Measurements from ENCODE around the gene MTFMT. TPM values are rescaled to one million over a fixed set of nuclear protein-coding genes. Genes with fewer than 3 reads are reported as not detected.

Gene MTFMT
- polyA plus RNA-seq, 6 donors from 2014 or later = 16.3 to 25.2 (median 19.5) TPM

DNA sequence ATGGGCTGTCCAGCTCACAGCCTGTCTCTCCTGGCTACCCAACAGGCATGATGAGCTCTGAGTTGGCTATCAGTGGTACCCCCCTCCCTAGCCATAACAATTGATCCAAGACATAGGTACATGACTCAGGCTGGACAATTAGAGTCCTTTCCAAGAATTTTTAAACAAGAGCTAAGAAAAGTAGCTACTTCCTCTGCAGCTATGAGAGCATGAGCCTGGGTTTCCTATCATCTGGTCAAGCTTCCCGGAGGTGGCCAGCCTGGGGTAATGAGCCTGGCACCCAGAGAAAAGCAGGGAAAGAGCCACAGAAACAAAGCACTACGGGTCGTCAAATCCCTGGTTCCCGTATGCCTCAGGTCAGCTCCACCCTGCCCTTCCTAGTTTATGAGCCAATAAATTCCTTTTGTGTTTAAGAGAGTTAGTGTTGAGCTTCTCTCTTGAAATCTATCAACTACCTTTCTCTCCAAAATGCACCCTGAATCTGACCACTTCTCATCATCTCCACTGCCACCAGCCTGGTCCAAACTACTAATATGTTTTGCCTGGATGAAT, 13.4 kb upstream of the MTFMT start:
- no peak for ATAC-seq (ENCODE audit: low read depth in 2 of 2)
- no peaks in the 10 kb centered on the region for H3K9me3 Mint-ChIP-seq
- H3K27ac Mint-ChIP-seq = no peak overlapping the region
- H3K4me3 Mint-ChIP-seq = no peak overlapping the region
- no peaks in the 10 kb centered on the region for H3K4me1 Mint-ChIP-seq
- H3K36me3 Mint-ChIP-seq = no peaks in the 10 kb centered on the region
- DNase-seq = no peak
- H3K27me3 Mint-ChIP-seq = peaks cover 8 to 16% (median 13%) of the 10 kb centered on the region in 3 donors

DNA sequence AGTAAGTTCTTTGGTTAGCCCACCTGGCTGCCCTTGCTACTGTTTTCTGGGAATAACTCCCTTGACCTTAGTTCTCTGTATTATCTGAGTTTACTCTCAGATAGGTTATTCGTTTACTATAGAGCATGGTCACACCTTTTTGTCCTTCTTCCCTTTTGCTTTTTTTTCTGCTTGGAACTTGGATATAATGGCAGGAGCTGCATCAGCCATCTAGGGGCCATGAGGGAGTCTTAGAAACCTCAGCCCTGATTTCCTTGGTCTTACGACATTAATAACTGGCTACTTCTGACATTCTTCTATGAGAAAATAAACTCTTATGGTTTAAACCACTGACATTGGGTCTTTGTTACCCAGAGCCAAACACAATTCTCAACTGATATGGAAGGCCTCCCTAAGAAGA, 12.3 kb upstream of the MTFMT start:
- Mint-ChIP-seq H3K36me3 (no peaks in the 10 kb centered on the region), H3K9me3 (no peaks in the 10 kb centered on the region), H3K27me3 (peaks cover 4 to 12% (median 6%) of the 10 kb centered on the region in 3 donors), H3K27ac (no peak overlapping the region), H3K4me1 (no peaks in the 10 kb centered on the region), H3K4me3 (no peak overlapping the region)
- DNase-seq = no peak
- no peak for ATAC-seq (ENCODE audit: low read depth in 2 of 2)

DNA sequence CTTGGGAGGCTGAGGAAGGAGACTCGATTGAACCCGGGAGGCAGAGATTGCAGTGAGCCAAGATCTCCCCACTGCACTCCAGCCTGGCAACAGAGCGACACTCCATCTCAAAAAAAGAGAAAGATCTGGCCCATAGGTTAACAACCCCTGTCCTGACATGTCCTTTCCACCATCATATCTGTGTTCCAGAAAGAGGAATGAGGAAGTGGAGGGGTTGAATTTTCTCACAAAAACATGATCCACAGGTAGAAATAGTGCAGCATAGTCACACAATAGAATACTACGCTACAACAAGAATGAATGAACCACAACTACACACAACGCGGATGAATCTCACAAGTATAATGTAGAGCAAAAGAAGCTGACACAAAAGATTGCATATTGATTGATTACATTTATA, 11.0 kb upstream of the MTFMT start:
- ATAC-seq (ENCODE audit: low read depth in 2 of 2) = no peak
- Mint-ChIP-seq H3K4me3 (no peak overlapping the region), H3K4me1 (no peaks in the 10 kb centered on the region), H3K27me3 (peaks cover 4 to 12% (median 6%) of the 10 kb centered on the region in 3 donors), H3K36me3 (no peaks in the 10 kb centered on the region), H3K9me3 (no peaks in the 10 kb centered on the region), H3K27ac (no peak overlapping the region)
- no peak for DNase-seq

DNA sequence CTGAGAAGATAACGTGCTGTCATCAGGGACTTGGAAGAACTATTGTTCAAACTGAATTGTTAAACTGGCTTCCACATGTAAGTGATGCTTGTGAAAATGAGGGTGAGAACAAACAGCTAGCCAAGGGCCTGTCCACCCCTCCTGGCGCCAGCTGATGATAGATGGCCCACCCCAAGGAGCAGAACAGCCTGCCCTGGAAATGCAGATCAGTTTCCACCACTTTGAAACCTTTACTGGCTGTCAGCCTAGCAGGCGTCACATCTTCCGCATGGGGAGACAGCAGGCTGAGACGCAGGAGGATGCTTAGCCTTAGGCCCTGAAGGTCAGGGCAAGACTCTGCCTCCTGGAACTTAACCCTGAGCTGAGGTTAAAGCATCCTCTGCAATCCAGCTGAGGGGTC, 9.4 kb upstream of the MTFMT start:
- Mint-ChIP-seq H3K4me3 (no peak overlapping the region), H3K27ac (no peak overlapping the region), H3K27me3 (peaks cover 4 to 8% (median 6%) of the 10 kb centered on the region in 3 donors), H3K9me3 (no peaks in the 10 kb centered on the region), H3K36me3 (no peaks in the 10 kb centered on the region), H3K4me1 (peaks cover under 1 to 4% (median 2%) of the 10 kb centered on the region in 3 donors)
- DNase-seq = no peak
- no peak for ATAC-seq (ENCODE audit: low read depth in 2 of 2)

DNA sequence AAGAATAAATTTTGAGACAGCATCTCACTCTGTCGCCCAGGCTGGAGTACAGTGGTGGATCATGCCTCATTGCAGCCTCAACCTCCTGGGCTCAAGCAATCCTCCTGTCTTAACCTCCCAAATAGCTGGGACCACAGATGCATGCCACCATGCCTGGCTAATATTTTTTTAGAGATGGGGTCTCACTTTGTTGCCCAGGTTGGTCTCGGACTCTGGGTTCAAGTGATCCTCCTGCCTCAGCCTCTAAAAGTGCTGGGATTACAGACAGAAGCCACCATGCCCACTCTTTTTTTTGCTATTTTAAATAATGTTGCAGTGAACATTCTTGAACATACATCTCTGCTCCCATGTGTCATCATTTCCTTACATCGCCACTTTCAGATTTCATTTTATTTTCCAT, 9.0 kb upstream of the MTFMT start:
- H3K27me3 Mint-ChIP-seq = peaks cover 4 to 8% (median 6%) of the 10 kb centered on the region in 3 donors
- H3K4me3 Mint-ChIP-seq = no peak overlapping the region
- no peak overlapping the region for H3K27ac Mint-ChIP-seq
- H3K4me1 Mint-ChIP-seq = peaks cover 3 to 8% (median 6%) of the 10 kb centered on the region in 3 donors
- no peaks in the 10 kb centered on the region for H3K36me3 Mint-ChIP-seq
- H3K9me3 Mint-ChIP-seq = no peaks in the 10 kb centered on the region
- ATAC-seq (ENCODE audit: low read depth in 2 of 2) (no peak), DNase-seq (no peak)

DNA sequence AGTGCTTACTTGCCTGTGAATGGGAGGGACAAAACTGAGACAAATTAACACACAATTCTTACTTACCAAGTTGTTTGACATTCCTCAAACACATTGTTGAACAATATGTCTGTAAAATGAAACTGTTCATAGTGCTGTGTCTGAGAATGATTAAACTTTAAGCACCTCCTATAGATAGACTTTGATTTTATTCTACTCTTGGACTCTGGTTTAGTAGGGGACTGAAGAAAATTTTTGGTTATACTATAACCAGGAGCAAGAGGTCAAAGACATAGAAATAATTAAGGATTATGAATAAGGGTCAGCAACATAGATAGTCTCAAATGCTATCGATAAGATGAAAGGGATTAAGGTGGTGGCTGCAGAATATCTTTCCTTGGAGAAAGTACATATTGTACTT, 7.9 kb upstream of the MTFMT start:
- Mint-ChIP-seq H3K9me3 (no peaks in the 10 kb centered on the region), H3K4me1 (peaks cover 11 to 16% (median 13%) of the 10 kb centered on the region in 3 donors), H3K36me3 (no peaks in the 10 kb centered on the region), H3K4me3 (no peak overlapping the region), H3K27me3 (peaks cover 3 to 9% (median 4%) of the 10 kb centered on the region in 3 donors), H3K27ac (no peak overlapping the region)
- DNase-seq (no peak), ATAC-seq (ENCODE audit: low read depth in 2 of 2) (no peak)

DNA sequence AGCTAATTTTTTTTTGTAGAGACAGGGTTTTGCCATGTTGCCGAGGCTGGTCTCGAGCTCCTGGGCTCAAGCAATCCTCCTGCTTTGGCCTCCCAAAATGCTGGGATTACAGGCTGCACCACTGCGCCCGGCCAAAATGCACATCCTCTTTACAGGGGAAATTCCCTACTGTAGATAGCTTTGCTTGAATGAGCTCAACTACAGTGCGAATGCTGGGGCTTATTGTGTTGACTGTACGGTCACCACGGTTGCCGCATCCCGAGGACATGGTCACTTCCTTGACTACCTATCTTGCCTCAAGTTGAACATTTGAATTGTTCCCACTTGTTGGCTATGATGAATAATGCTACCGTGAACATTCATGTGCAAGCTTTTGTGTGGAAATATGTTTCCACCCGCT, 5.3 kb upstream of the MTFMT start:
- H3K27ac Mint-ChIP-seq = no peak overlapping the region
- no peak for ATAC-seq (ENCODE audit: low read depth in 2 of 2)
- no peak for DNase-seq
- H3K4me1 Mint-ChIP-seq = peaks cover 11 to 20% (median 13%) of the 10 kb centered on the region in 3 donors
- no peak overlapping the region for H3K4me3 Mint-ChIP-seq
- no peaks in the 10 kb centered on the region for H3K9me3 Mint-ChIP-seq
- peaks cover 0 to 15% (median 0%) of the 10 kb centered on the region in 3 donors for H3K27me3 Mint-ChIP-seq
- H3K36me3 Mint-ChIP-seq = no peaks in the 10 kb centered on the region

DNA sequence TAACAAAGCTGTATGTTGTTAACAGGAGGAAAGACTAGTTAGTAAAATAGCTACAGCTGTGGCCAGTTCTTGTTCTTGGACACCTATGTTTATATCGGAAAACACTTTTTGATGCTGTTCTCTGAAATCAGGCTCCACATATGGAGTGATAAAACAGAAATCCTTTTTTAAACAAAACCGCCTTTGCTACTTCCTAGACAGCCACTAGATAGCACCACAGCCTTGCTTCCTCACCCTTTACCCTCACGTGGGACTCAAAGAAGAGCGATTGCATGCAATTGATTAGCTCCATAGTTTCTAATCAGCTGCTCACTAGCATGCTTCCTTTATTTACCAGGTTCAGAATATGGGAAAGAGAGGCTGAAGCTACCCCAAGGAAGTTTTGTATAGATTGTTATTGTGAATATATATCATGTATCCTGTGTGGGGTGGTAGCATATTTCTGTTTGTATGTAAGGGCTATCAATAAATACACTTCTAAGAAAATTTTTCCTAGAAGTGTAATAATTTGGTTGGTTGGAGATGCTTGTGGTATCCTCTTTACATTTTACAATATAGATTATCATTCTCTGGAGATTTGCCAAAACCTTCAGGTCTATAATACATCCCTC, 4.3 kb upstream of the MTFMT start:
- H3K9me3 Mint-ChIP-seq = no peaks in the 10 kb centered on the region
- ATAC-seq (ENCODE audit: low read depth in 2 of 2) (peak; percentile 36 to 43), DNase-seq (peak; percentile 21)
- H3K27me3 Mint-ChIP-seq = peaks cover 0 to 15% (median 0%) of the 10 kb centered on the region in 3 donors
- H3K4me1 Mint-ChIP-seq = peaks cover 11 to 22% (median 13%) of the 10 kb centered on the region in 3 donors
- H3K36me3 Mint-ChIP-seq = no peaks in the 10 kb centered on the region
- no peak overlapping the region for H3K4me3 Mint-ChIP-seq
- no peak overlapping the region for H3K27ac Mint-ChIP-seq

DNA sequence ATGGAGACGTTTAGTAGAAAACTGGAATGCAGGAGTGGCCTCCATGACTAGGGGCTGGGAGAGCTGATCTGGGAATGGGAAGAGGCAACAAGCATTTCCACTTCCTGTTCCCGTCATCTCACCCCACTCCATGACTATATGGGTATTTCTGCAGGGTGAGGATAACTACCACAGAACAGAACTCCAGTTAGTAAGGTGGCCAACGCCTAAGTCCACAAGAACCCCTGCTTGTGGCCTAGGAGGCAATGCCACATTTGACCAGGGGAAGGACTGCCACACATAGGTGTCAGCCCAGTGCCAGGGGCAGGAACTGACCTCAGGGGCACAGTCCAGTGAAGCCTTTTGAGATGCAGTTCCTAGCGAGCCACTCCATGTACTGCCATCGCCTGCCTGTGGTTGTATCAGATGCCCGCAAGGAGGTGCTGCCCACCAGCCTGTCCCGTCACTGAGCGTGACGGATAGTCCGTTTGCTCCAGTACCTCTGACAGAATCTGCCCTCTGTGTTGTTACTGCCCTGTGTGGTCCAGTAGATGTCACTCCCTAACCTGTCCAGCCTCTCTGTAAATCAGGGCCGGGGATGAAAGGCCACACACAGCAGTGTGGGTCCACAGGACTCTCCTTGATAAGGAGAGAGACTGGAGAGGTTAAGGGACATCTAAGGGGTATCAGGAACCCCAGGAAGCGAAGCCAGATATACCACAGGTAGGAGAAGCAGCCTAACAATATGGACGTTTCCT, 3.5 kb upstream of the MTFMT start:
- DNase-seq (peak; percentile 40), ATAC-seq (ENCODE audit: low read depth in 2 of 2) (peak; percentile 59 to 68)
- no peak overlapping the region for H3K27ac Mint-ChIP-seq
- H3K36me3 Mint-ChIP-seq = no peaks in the 10 kb centered on the region
- peak overlapping the region in 5 of 8 donors; percentile 8 to 65 (median 38) for H3K4me3 Mint-ChIP-seq
- H3K27me3 Mint-ChIP-seq = peaks cover 0 to 15% (median 0%) of the 10 kb centered on the region in 3 donors
- no peaks in the 10 kb centered on the region for H3K9me3 Mint-ChIP-seq
- peaks cover 18 to 30% (median 20%) of the 10 kb centered on the region in 3 donors for H3K4me1 Mint-ChIP-seq

DNA sequence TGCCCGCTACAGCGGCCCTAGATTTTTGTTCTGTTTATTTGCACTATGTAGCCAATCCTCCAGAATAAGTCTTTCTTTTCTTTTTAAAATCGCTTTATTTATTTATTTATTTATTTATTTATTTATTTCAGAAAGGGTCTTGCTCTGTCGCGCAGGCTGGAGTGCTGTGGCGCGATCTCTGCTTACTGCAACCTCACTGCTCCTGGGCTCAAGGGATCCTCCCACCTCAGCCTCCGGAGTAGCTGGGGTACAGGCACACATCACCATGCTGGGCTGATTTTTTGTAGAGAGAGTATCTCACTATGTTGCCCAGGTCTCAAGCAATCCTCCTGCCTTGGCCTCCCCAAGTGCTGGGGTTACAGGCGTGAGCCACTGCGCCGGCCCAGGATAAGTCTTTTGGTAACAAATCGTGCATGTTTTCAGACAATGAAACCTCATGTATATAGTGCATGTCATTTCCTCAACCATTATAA, 333 bp upstream of the MTFMT start:
- DNase-seq (no peak), ATAC-seq (ENCODE audit: low read depth in 2 of 2) (no peak)
- H3K27ac Mint-ChIP-seq = peak overlapping the region in 2 of 6 donors; percentile 19 to 57
- H3K4me3 Mint-ChIP-seq = peak overlapping the region; percentile 64 to 91 (median 84)
- peaks cover 23 to 35% (median 25%) of the 10 kb centered on the region in 3 donors for H3K4me1 Mint-ChIP-seq
- H3K36me3 Mint-ChIP-seq = peaks cover 0 to 12% of the 10 kb centered on the region in 2 donors
- peaks cover 0 to 15% (median 0%) of the 10 kb centered on the region in 3 donors for H3K27me3 Mint-ChIP-seq
- no peaks in the 10 kb centered on the region for H3K9me3 Mint-ChIP-seq

DNA sequence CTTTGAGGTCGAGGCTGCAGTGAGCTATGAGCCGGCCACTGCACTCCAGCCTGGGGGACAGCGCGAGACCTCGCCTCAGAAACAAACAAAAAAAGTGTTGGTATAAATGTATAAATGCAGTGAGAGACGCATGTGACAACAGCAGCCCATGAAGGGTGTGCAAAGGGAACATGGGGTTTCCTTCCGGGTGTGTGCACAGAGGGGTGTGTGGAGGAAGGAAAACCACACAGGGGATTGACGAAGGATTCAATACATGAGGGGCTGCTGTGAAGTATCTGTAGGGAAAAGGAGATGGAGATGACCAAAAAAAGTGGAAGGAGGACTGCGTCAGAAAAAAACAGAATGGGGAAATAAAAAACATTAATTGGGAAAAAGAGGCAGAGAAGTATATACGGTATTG, 1.1 kb downstream of the MTFMT start:
- Mint-ChIP-seq H3K4me1 (peaks cover 18 to 27% (median 22%) of the 10 kb centered on the region in 3 donors), H3K36me3 (peaks cover 0 to 17% of the 10 kb centered on the region in 2 donors), H3K4me3 (peak overlapping the region; percentile 86 to 97 (median 90)), H3K27ac (peak overlapping the region in 5 of 6 donors; percentile 19 to 96 (median 80)), H3K27me3 (peaks cover 0 to 15% (median 0%) of the 10 kb centered on the region in 3 donors), H3K9me3 (no peaks in the 10 kb centered on the region)
- ATAC-seq (ENCODE audit: low read depth in 2 of 2) (no peak), DNase-seq (no peak)

DNA sequence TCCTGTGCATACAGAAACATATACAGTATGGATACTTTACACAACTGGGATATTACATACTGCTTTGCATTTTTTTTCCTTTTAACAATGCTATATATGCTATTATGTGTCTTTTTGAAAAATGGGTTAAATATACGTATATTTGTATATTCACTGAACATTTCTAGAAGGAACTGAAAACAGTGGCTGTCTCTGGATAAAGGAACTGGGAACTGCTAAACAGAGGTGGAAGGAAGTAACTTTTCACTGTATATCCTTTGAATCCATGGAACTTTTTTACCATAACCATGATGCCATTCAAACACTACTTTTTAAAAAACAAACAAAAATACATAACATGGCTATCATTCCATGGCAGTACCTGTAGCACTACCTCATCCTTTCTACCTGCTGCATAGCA, 1.8 kb downstream of the MTFMT start:
- no peak for ATAC-seq (ENCODE audit: low read depth in 2 of 2)
- peak overlapping the region in 1 of 6 donors; percentile 85 for H3K27ac Mint-ChIP-seq

DNA sequence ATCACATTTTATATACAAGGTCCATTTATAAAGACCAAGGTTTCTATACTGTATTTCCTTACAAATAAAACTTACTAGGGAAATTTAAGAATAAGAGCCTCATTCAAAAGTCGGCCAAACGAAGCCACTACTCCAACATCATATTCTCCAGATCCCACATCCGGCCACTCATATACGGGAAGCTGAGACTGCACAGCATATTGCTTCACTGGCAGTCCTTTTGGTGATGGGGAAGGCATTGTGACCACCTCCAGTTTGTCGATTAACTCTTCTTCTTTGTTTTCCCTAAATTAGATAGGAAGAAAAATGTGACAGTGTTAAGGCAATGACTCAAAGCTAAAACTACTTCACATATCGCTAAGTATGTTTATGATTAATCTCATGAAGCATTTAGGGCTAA, 2.7 kb downstream of the MTFMT start:
- H3K36me3 Mint-ChIP-seq = peaks cover 0 to 17% of the 10 kb centered on the region in 2 donors
- peaks cover 12 to 19% (median 16%) of the 10 kb centered on the region in 3 donors for H3K4me1 Mint-ChIP-seq
- DNase-seq (no peak), ATAC-seq (ENCODE audit: low read depth in 2 of 2) (no peak)
- H3K9me3 Mint-ChIP-seq = no peaks in the 10 kb centered on the region
- H3K27ac Mint-ChIP-seq = no peak overlapping the region
- peaks cover 0 to 8% (median 0%) of the 10 kb centered on the region in 3 donors for H3K27me3 Mint-ChIP-seq
- H3K4me3 Mint-ChIP-seq = peak overlapping the region in 2 of 8 donors; percentile 37 to 77

More for the DNA sequence above, 1.8 kb downstream of the MTFMT start:
- Mint-ChIP-seq H3K36me3 (peaks cover 0 to 17% of the 10 kb centered on the region in 2 donors), H3K9me3 (no peaks in the 10 kb centered on the region), H3K4me1 (peaks cover 12 to 19% (median 18%) of the 10 kb centered on the region in 3 donors), H3K4me3 (peak overlapping the region in 7 of 8 donors; percentile 86 to 97 (median 88)), H3K27me3 (peaks cover 0 to 15% (median 0%) of the 10 kb centered on the region in 3 donors)
- no peak for DNase-seq

All from naive B cell (primary cell).